ENCODE measurements around the gene SWI5.

SWI5 gene

DNA sequence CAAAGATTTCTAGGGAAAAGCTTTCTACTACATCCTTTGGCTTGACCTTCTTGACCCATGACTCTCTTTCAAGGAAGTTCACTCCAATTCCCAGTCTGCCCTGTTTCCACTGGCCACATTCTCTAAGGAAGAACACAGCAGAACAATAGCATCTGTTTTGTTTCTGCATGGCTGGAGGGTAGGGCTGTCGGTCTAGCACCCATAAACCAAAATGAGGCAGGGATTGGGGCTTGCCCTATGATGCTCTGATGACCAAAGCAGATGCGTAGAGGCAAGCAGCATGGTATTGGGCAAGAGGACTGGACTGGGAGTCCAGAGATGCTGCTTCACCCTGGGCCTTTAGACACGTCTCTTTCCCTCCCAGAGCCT lies 24.4 kb upstream of the SWI5 start:
- Histone ChIP-seq H3K4me3 (ENCODE audit: low read depth in 1 of 5, low read length in 5 of 5) (no peak overlapping the region), H3K9ac (ENCODE audit: low read length in 5 of 5) (no peak overlapping the region), H3K27ac (ENCODE audit: low read depth, low read length) (no peak overlapping the region), H3K4me1 (ENCODE audit: control insufficient read depth in 5 of 5, insufficient read depth in 5 of 5, low read length in 5 of 5) (peaks cover 0 to 19% (median 0%) of the 10 kb centered on the region in 5 donors), H3K27me3 (ENCODE audit: control insufficient read depth in 5 of 5, insufficient read depth in 4 of 5, low read length in 5 of 5) (peaks cover 0 to 4% (median 0%) of the 10 kb centered on the region in 5 donors), H3K9me3 (ENCODE audit: control insufficient read depth in 5 of 5, low read length in 5 of 5) (no peaks in the 10 kb centered on the region), H3K36me3 (ENCODE audit: control insufficient read depth in 5 of 5, insufficient read depth in 5 of 5, low read length in 5 of 5) (peaks cover 0 to 27% (median 20%) of the 10 kb centered on the region in 5 donors)

- Histone ChIP-seq H3K4me3 (ENCODE audit: low read depth in 1 of 5, low read length in 5 of 5) (no peak overlapping the region), H3K4me1 (ENCODE audit: control insufficient read depth in 5 of 5, insufficient read depth in 5 of 5, low read length in 5 of 5) (peaks cover 0 to 19% (median 0%) of the 10 kb centered on the region in 5 donors), H3K36me3 (ENCODE audit: control insufficient read depth in 5 of 5, insufficient read depth in 5 of 5, low read length in 5 of 5) (peaks cover 0 to 30% (median 23%) of the 10 kb centered on the region in 5 donors), H3K27ac (ENCODE audit: low read depth, low read length) (no peak overlapping the region), H3K9me3 (ENCODE audit: control insufficient read depth in 5 of 5, low read length in 5 of 5) (no peaks in the 10 kb centered on the region), H3K9ac (ENCODE audit: low read length in 5 of 5) (no peak overlapping the region), H3K27me3 (ENCODE audit: control insufficient read depth in 5 of 5, insufficient read depth in 4 of 5, low read length in 5 of 5) (peaks cover 0 to 4% (median 0%) of the 10 kb centered on the region in 5 donors)
These were observed 23.5 kb upstream of the SWI5 start for GRCh38 chr9:128252317-128253139.

DNA sequence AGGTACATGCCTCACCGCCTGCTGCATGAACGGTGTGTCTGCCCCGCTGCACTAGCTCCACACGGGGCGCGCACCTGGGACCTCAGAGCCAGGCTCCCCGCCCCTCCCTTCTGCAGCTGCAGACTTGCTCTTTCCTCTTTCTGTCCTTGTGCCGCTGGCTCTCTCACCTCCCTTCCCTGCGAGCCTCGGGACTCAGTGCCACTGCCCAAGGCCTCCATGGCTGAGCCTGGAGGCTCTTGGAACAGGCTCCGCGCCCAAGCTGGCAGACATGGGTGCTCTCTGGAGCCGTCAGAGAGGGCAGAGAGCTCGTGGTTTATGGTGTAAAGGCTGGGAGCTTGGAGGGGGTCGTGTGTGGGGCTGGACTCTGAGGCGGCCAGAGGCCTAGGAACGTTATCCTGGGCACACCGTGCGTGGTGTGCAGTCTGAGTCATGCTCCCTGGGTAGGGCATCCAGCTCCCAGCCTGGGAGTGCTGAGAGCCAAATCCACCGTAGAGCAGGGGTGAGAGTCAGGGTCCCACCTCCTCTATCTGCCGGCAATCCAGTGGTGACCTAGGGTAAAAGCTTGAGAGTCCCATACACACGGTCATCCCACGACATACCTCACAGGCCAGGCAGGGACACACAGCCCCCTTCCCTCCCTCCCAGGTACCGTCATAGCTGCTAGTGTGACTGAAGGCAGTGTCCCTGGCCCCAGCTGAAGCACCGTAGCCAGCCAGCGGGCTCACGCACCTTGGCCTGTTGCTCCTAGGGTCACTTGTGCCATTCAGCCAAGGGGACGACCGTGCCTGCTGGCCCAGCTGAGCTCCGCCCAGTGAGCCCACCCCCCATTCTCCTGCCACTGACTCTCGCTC lies 22.7 kb upstream of the SWI5 start:
- H3K27me3 ChIP-seq (ENCODE audit: control insufficient read depth in 5 of 5, insufficient read depth in 4 of 5, low read length in 5 of 5) = peaks cover 0 to 4% (median 0%) of the 10 kb centered on the region in 5 donors
- no peak overlapping the region for H3K4me3 ChIP-seq (ENCODE audit: low read depth in 1 of 5, low read length in 5 of 5)
- H3K9ac ChIP-seq (ENCODE audit: low read length in 5 of 5) = no peak overlapping the region
- H3K36me3 ChIP-seq (ENCODE audit: control insufficient read depth in 5 of 5, insufficient read depth in 5 of 5, low read length in 5 of 5) = peaks cover 0 to 38% (median 31%) of the 10 kb centered on the region in 5 donors
- peaks cover 0 to 19% (median 0%) of the 10 kb centered on the region in 5 donors for H3K4me1 ChIP-seq (ENCODE audit: control insufficient read depth in 5 of 5, insufficient read depth in 5 of 5, low read length in 5 of 5)
- H3K9me3 ChIP-seq (ENCODE audit: control insufficient read depth in 5 of 5, low read length in 5 of 5) = no peaks in the 10 kb centered on the region
- no peak overlapping the region for H3K27ac ChIP-seq (ENCODE audit: low read depth, low read length)

- Histone ChIP-seq H3K36me3 (ENCODE audit: control insufficient read depth in 5 of 5, insufficient read depth in 5 of 5, low read length in 5 of 5) (peaks cover 0 to 41% (median 37%) of the 10 kb centered on the region in 5 donors), H3K27ac (ENCODE audit: low read depth, low read length) (no peak overlapping the region), H3K9me3 (ENCODE audit: control insufficient read depth in 5 of 5, low read length in 5 of 5) (no peaks in the 10 kb centered on the region), H3K27me3 (ENCODE audit: control insufficient read depth in 5 of 5, insufficient read depth in 4 of 5, low read length in 5 of 5) (peaks cover 0 to 4% (median 0%) of the 10 kb centered on the region in 5 donors), H3K4me3 (ENCODE audit: low read depth in 1 of 5, low read length in 5 of 5) (no peak overlapping the region), H3K4me1 (ENCODE audit: control insufficient read depth in 5 of 5, insufficient read depth in 5 of 5, low read length in 5 of 5) (peaks cover 0 to 19% (median 0%) of the 10 kb centered on the region in 5 donors), H3K9ac (ENCODE audit: low read length in 5 of 5) (no peak overlapping the region)
These were observed 22.1 kb upstream of the SWI5 start for GRCh38 chr9:128253991-128254346.

- H3K4me1 ChIP-seq (ENCODE audit: control insufficient read depth in 5 of 5, insufficient read depth in 5 of 5, low read length in 5 of 5) = peaks cover 0 to 19% (median 0%) of the 10 kb centered on the region in 5 donors
- H3K4me3 ChIP-seq (ENCODE audit: low read depth in 1 of 5, low read length in 5 of 5) = no peak overlapping the region
- H3K9me3 ChIP-seq (ENCODE audit: control insufficient read depth in 5 of 5, low read length in 5 of 5) = no peaks in the 10 kb centered on the region
- H3K36me3 ChIP-seq (ENCODE audit: control insufficient read depth in 5 of 5, insufficient read depth in 5 of 5, low read length in 5 of 5) = peaks cover 0 to 45% (median 41%) of the 10 kb centered on the region in 5 donors
- no peak overlapping the region for H3K9ac ChIP-seq (ENCODE audit: low read length in 5 of 5)
- H3K27ac ChIP-seq (ENCODE audit: low read depth, low read length) = no peak overlapping the region
- H3K27me3 ChIP-seq (ENCODE audit: control insufficient read depth in 5 of 5, insufficient read depth in 4 of 5, low read length in 5 of 5) = peaks cover 0 to 4% (median 0%) of the 10 kb centered on the region in 5 donors
These were observed 21.7 kb upstream of the SWI5 start for GRCh38 chr9:128254362-128254761.

DNA sequence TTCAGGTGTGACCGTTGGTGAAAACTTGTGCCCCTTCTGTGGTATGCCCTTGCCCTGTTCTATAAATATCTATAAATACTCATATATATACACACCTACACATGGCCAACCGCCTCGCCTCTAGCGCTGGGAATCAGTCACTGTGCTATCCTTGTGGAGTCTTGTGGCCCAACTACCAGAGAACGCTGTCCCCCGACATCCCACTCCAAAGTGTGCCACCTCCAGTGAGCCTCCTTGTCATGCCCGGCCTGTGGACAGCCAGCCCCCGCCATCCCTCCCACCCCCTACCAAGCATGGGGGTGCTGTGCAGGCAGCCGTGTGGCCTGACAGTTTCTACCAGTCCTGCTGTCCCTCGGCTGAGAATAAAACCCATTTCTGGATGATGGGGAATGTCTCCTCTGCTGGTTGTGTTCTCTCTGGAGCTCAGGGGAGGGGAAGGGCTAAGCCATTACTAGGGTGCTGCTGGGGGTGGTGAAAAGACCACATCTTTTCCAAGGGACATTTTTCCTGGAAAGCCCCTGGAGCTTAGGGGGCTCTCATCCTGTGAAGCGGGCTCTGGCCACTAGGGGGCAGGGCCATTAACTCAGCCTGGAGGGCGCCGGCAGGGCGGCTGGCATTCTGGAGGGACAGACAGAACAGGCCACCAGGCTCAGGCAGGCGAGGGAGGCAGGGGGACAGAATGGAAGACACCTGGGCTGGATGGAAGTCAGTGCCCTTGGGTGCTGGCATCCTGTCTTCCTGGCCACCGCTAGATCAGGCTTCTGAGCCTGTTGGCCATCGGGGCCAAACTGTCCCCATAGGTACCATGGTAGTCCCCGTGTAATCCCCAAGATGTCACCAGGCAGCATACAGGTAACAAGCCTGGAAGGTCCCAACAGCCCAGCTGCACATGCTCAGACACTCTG lies 21.0 kb upstream of the SWI5 start:
- peaks cover 0 to 4% (median 0%) of the 10 kb centered on the region in 5 donors for H3K27me3 ChIP-seq (ENCODE audit: control insufficient read depth in 5 of 5, insufficient read depth in 4 of 5, low read length in 5 of 5)
- H3K9ac ChIP-seq (ENCODE audit: low read length in 5 of 5) = no peak overlapping the region
- peaks cover 0 to 53% (median 48%) of the 10 kb centered on the region in 5 donors for H3K36me3 ChIP-seq (ENCODE audit: control insufficient read depth in 5 of 5, insufficient read depth in 5 of 5, low read length in 5 of 5)
- no peak overlapping the region for H3K4me3 ChIP-seq (ENCODE audit: low read depth in 1 of 5, low read length in 5 of 5)
- no peak overlapping the region for H3K27ac ChIP-seq (ENCODE audit: low read depth, low read length)
- peaks cover 0 to 16% (median 0%) of the 10 kb centered on the region in 5 donors for H3K4me1 ChIP-seq (ENCODE audit: control insufficient read depth in 5 of 5, insufficient read depth in 5 of 5, low read length in 5 of 5)
- no peaks in the 10 kb centered on the region for H3K9me3 ChIP-seq (ENCODE audit: control insufficient read depth in 5 of 5, low read length in 5 of 5)

- Histone ChIP-seq H3K27ac (ENCODE audit: low read depth, low read length) (no peak overlapping the region), H3K27me3 (ENCODE audit: control insufficient read depth in 5 of 5, insufficient read depth in 4 of 5, low read length in 5 of 5) (no peaks in the 10 kb centered on the region), H3K4me1 (ENCODE audit: control insufficient read depth in 5 of 5, insufficient read depth in 5 of 5, low read length in 5 of 5) (peaks cover 0 to 8% (median 3%) of the 10 kb centered on the region in 5 donors), H3K9ac (ENCODE audit: low read length in 5 of 5) (no peak overlapping the region), H3K4me3 (ENCODE audit: low read depth in 1 of 5, low read length in 5 of 5) (no peak overlapping the region), H3K36me3 (ENCODE audit: control insufficient read depth in 5 of 5, insufficient read depth in 5 of 5, low read length in 5 of 5) (peaks cover 2 to 69% (median 65%) of the 10 kb centered on the region in 5 donors), H3K9me3 (ENCODE audit: control insufficient read depth in 5 of 5, low read length in 5 of 5) (no peaks in the 10 kb centered on the region)
These were observed 18.8 kb upstream of the SWI5 start for GRCh38 chr9:128257086-128257825.

GRCh38 chr9:128257907-128258306 lies 18.2 kb upstream of the SWI5 start:
- H3K27ac ChIP-seq (ENCODE audit: low read depth, low read length) = no peak overlapping the region
- H3K27me3 ChIP-seq (ENCODE audit: control insufficient read depth in 5 of 5, insufficient read depth in 4 of 5, low read length in 5 of 5) = no peaks in the 10 kb centered on the region
- no peaks in the 10 kb centered on the region for H3K9me3 ChIP-seq (ENCODE audit: control insufficient read depth in 5 of 5, low read length in 5 of 5)
- peaks cover 2 to 74% (median 71%) of the 10 kb centered on the region in 5 donors for H3K36me3 ChIP-seq (ENCODE audit: control insufficient read depth in 5 of 5, insufficient read depth in 5 of 5, low read length in 5 of 5)
- H3K4me3 ChIP-seq (ENCODE audit: low read depth in 1 of 5, low read length in 5 of 5) = no peak overlapping the region
- H3K4me1 ChIP-seq (ENCODE audit: control insufficient read depth in 5 of 5, insufficient read depth in 5 of 5, low read length in 5 of 5) = peaks cover 0 to 8% (median 3%) of the 10 kb centered on the region in 5 donors
- no peak overlapping the region for H3K9ac ChIP-seq (ENCODE audit: low read length in 5 of 5)

GRCh38 chr9:128258326-128258725 lies 17.8 kb upstream of the SWI5 start:
- Histone ChIP-seq H3K4me3 (ENCODE audit: low read depth in 1 of 5, low read length in 5 of 5) (no peak overlapping the region), H3K27me3 (ENCODE audit: control insufficient read depth in 5 of 5, insufficient read depth in 4 of 5, low read length in 5 of 5) (no peaks in the 10 kb centered on the region), H3K9ac (ENCODE audit: low read length in 5 of 5) (no peak overlapping the region), H3K9me3 (ENCODE audit: control insufficient read depth in 5 of 5, low read length in 5 of 5) (no peaks in the 10 kb centered on the region), H3K4me1 (ENCODE audit: control insufficient read depth in 5 of 5, insufficient read depth in 5 of 5, low read length in 5 of 5) (peaks cover 0 to 8% (median 3%) of the 10 kb centered on the region in 5 donors), H3K27ac (ENCODE audit: low read depth, low read length) (no peak overlapping the region), H3K36me3 (ENCODE audit: control insufficient read depth in 5 of 5, insufficient read depth in 5 of 5, low read length in 5 of 5) (peaks cover 2 to 76% (median 72%) of the 10 kb centered on the region in 5 donors)

All from subcutaneous abdominal adipose tissue (tissue), 5 donors.